HG03095 (cell line): ENCODE data around the gene SMPD4.
"Not testable (repeated sequence)": the region's sequence is repeated elsewhere in the genome, so short reads cannot be mapped to it uniquely, and the experiment has no call there.

Experiments
- ATAC-seq: cut with Tn5 transposase; IDR thresholded peaks from one replicate; pipeline ENCODE4 v1.9.1; 2021; ENCODE audit warnings: moderate library complexity; ENCODE audit not compliant: unreplicated experiment

The SMPD4 gene

GRCh38 chr2:130181325-130181879 lies at the start of gene SMPD4:
Gene SMPD4 (minus strand): TSS chr2:130181602. CDS start chr2:130176592, 5,010 bp downstream.
- peak; percentile 57 for ATAC-seq

GRCh38 chr2:130230907-130231306 lies 49.5 kb upstream of the SMPD4 start:
- ATAC-seq = not testable (repeated sequence)

GRCh38 chr2:130230376-130230775 lies 49.0 kb upstream of the SMPD4 start:
- ATAC-seq = not testable (repeated sequence)

GRCh38 chr2:130229161-130229510 lies 47.7 kb upstream of the SMPD4 start:
- not testable (repeated sequence) for ATAC-seq

- not testable (repeated sequence) for ATAC-seq
Observed at GRCh38 chr2:130228467-130229160, 47.2 kb upstream of the SMPD4 start.

GRCh38 chr2:130228005-130228404 lies 46.6 kb upstream of the SMPD4 start:
- ATAC-seq = not testable (repeated sequence)

- ATAC-seq = peak; percentile 96
Observed at GRCh38 chr2:130222523-130222922, 41.1 kb upstream of the SMPD4 start.

GRCh38 chr2:130220505-130220904 lies 39.1 kb upstream of the SMPD4 start:
- not testable (repeated sequence) for ATAC-seq

- ATAC-seq = not testable (repeated sequence)
Observed at GRCh38 chr2:130219147-130219546, 37.7 kb upstream of the SMPD4 start.

GRCh38 chr2:130207051-130207450 lies 25.6 kb upstream of the SMPD4 start:
- ATAC-seq = not testable (repeated sequence)

- ATAC-seq = not testable (repeated sequence)
Observed at GRCh38 chr2:130203150-130203549, 21.7 kb upstream of the SMPD4 start.

GRCh38 chr2:130202518-130202917 lies 21.1 kb upstream of the SMPD4 start:
- ATAC-seq = not testable (repeated sequence)

GRCh38 chr2:130198343-130198742 lies 16.9 kb upstream of the SMPD4 start, which contains the start of gene TUBA3E:
Gene TUBA3E (minus strand): TSS chr2:130198439. CDS start chr2:130198360, 79 bp downstream.
- no peak for ATAC-seq

- ATAC-seq = not testable (repeated sequence)
Observed at GRCh38 chr2:130196052-130196451, 14.7 kb upstream of the SMPD4 start.

- ATAC-seq = not testable (repeated sequence)
Observed at GRCh38 chr2:130195089-130195635, 13.8 kb upstream of the SMPD4 start.

GRCh38 chr2:130193824-130194223 lies 12.4 kb upstream of the SMPD4 start:
- not testable (repeated sequence) for ATAC-seq

- ATAC-seq = not testable (repeated sequence)
Observed at GRCh38 chr2:130192451-130192850, 11.0 kb upstream of the SMPD4 start.

- not testable (repeated sequence) for ATAC-seq
Observed at GRCh38 chr2:130191319-130191718, 9.9 kb upstream of the SMPD4 start.

GRCh38 chr2:130190237-130190636 lies 8.8 kb upstream of the SMPD4 start:
- ATAC-seq = no peak

GRCh38 chr2:130188958-130189357 lies 7.6 kb upstream of the SMPD4 start:
- ATAC-seq = not testable (repeated sequence)

GRCh38 chr2:130187859-130188792 lies 6.7 kb upstream of the SMPD4 start:
- ATAC-seq = not testable (repeated sequence)
